Liver (tissue), 9 donors: ENCODE data around the gene DIAPH2. TPM values are rescaled to one million over a fixed set of nuclear protein-coding genes. Genes with fewer than 3 reads are reported as not detected.

Experiments
- DNase-seq: peaks from one replicate; pipeline ENCODE4 v3.0.0-alpha.2; 2017; ENCODE audit warnings: low spot score
- H3K27ac ChIP-seq, 2 donors: one replicate each; pipeline ENCODE4 v1.7.0; 2013; ENCODE audit warnings: inconsistent platforms in 2 of 2, low read length in 2 of 2, control low read depth in 1 of 2, low read depth in 1 of 2, mild to moderate bottlenecking in 1 of 2
- H3K27me3 ChIP-seq, 4 donors: one replicate each; pipeline versions ENCODE4 v1.6.1 to v1.7.0; 2013; ENCODE audit warnings: low read length in 3 of 4, inconsistent platforms in 1 of 4, mild to moderate bottlenecking in 1 of 4, moderate library complexity in 1 of 4; ENCODE audit not compliant: control insufficient read depth in 4 of 4, insufficient read depth in 4 of 4
- H3K36me3 ChIP-seq, 4 donors: one replicate each; pipeline versions ENCODE4 v1.6.1 to v1.7.0; 2013; ENCODE audit warnings: low read length in 3 of 4, mild to moderate bottlenecking in 3 of 4, low read depth in 1 of 4, moderate library complexity in 1 of 4; ENCODE audit not compliant: control insufficient read depth in 4 of 4, insufficient read depth in 3 of 4
- H3K4me1 ChIP-seq, 4 donors: one replicate each; pipeline versions ENCODE4 v1.6.1 to v1.7.0; 2013; ENCODE audit warnings: low read length in 3 of 4, mild to moderate bottlenecking in 3 of 4, moderate library complexity in 1 of 4; ENCODE audit not compliant: control insufficient read depth in 4 of 4, insufficient read depth in 4 of 4
- H3K4me3 ChIP-seq, 3 donors: one replicate each; pipeline versions ENCODE4 v1.6.1 to v1.7.0; 2013; ENCODE audit warnings: low read length in 3 of 3, control low read depth in 1 of 3, low read depth in 1 of 3, mild to moderate bottlenecking in 1 of 3
- H3K9ac ChIP-seq, 2 donors: one replicate each; pipeline ENCODE4 v1.7.0; 2013; ENCODE audit warnings: low read length in 2 of 2, mild to moderate bottlenecking in 2 of 2, moderate library complexity in 2 of 2, control low read depth in 1 of 2, low read depth in 1 of 2
- H3K9me3 ChIP-seq, 4 donors: one replicate each; pipeline versions ENCODE4 v1.6.1 to v1.7.0; 2013; ENCODE audit warnings: low read length in 3 of 4; ENCODE audit not compliant: control insufficient read depth in 4 of 4
- ATF3 ChIP-seq: IDR thresholded peaks from 2 replicates; pipeline ENCODE4 v1.6.1; 2016; ENCODE audit warnings: antibody characterized with exemption
- CTCF ChIP-seq: fragments of 150-350 bp; IDR thresholded peaks from 2 replicates; pipeline ENCODE4 v1.5.1; 2017; ENCODE audit warnings: improper control_type of control experiment, low read depth, low read length; ENCODE audit not compliant: missing input control
- EGR1 ChIP-seq, 2 donors: IDR thresholded peaks; 2 replicates each; pipeline ENCODE4 v1.6.1; 2016 to 2018; ENCODE audit warnings: antibody characterized with exemption in 2 of 2, low read depth in 2 of 2
- FOXA2 ChIP-seq: IDR thresholded peaks from 2 replicates; pipeline ENCODE4 v1.6.1; 2016; ENCODE audit warnings: antibody characterized with exemption
- GABPA ChIP-seq, 2 donors: IDR thresholded peaks in 1 of 2; conservative IDR thresholded peaks in 1 of 2; 2 replicates each; pipeline ENCODE4 v1.6.1; 2016; ENCODE audit warnings: antibody characterized with exemption in 2 of 2, mild to moderate bottlenecking in 1 of 2, moderate library complexity in 1 of 2
- HNF4A ChIP-seq, 2 donors: conservative IDR thresholded peaks; 2 replicates each; pipeline ENCODE4 v1.6.1; 2016; ENCODE audit warnings: antibody characterized with exemption in 2 of 2, mild to moderate bottlenecking in 2 of 2
- HNF4G ChIP-seq: IDR thresholded peaks from 2 replicates; pipeline ENCODE4 v1.6.1; 2016; ENCODE audit warnings: antibody characterized with exemption
- JUND ChIP-seq, 2 donors: IDR thresholded peaks; 2 replicates each; pipeline ENCODE4 v1.6.1; 2016; ENCODE audit warnings: antibody characterized with exemption in 2 of 2
- MAX ChIP-seq: IDR thresholded peaks from 2 replicates; pipeline ENCODE4 v1.6.1; 2016; ENCODE audit warnings: antibody characterized with exemption
- NR2F2 ChIP-seq: IDR thresholded peaks from 2 replicates; pipeline ENCODE4 v1.6.1; 2016; ENCODE audit warnings: antibody characterized with exemption
- RAD21 ChIP-seq, 2 donors: IDR thresholded peaks; 2 replicates each; pipeline ENCODE4 v1.6.1; 2016; ENCODE audit warnings: antibody characterized with exemption in 2 of 2, mild to moderate bottlenecking in 2 of 2
- REST ChIP-seq: IDR thresholded peaks from 2 replicates; pipeline ENCODE4 v1.6.1; 2016; ENCODE audit warnings: antibody characterized with exemption, mild to moderate bottlenecking
- RXRA ChIP-seq, 2 donors: IDR thresholded peaks; 2 replicates each; pipeline ENCODE4 v1.6.1; 2017 to 2018; ENCODE audit warnings: antibody characterized with exemption in 2 of 2, mild to moderate bottlenecking in 1 of 2
- TAF1 ChIP-seq: conservative IDR thresholded peaks from 2 replicates; pipeline ENCODE4 v1.6.1; 2016; ENCODE audit warnings: antibody characterized with exemption, mild to moderate bottlenecking
- YY1 ChIP-seq: IDR thresholded peaks from 2 replicates; pipeline ENCODE4 v1.6.1; 2016; ENCODE audit warnings: antibody characterized with exemption, mild to moderate bottlenecking
- ZBTB33 ChIP-seq: IDR thresholded peaks from 2 replicates; pipeline ENCODE4 v1.6.1; 2016; ENCODE audit warnings: antibody characterized with exemption
- WGBS: extraction: QIAGEN DNeasy Blood & Tissue Kit; methylation state at CpG from one replicate; pipeline ENCODE4 v1.1.7; 2013; 5-methylcytosine and 5-hydroxymethylcytosine counted together
- polyA plus RNA-seq, 2 donors: library from polyadenylated mRNA; stranded (reverse) in 1 of 2; unstranded in 1 of 2; fragments of 200-250 nt in 1 of 2; fragments of >200 nt in 1 of 2; fragmentation: Nextera tagmentation in 1 of 2; extraction: Ambion mirVana in 1 of 2; gene quantifications; one replicate each; pipeline versions ENCODE4 v1.2.1 to v1.2.3, GENCODE V29; 2013 to 2015
- total RNA-seq, 2 donors: library from RNA; depleted of rRNA; stranded (reverse); fragments of >200 nt; gene quantifications; one replicate each; pipeline ENCODE4 v1.2.3, GENCODE V29; 2014
- donor health status: healthy.
- donor health status: healthy.
- donor health status: healthy.
- donor health status: healthy.
- donor health status: healthy.

The DIAPH2 gene
- total and polyA plus RNA-seq, 4 donors = 2.7 to 16.6 (median 5.3) TPM

- H3K4me3 ChIP-seq = no peak overlapping the region
- no peaks in the 10 kb centered on the region for H3K4me1 ChIP-seq
- no peak overlapping the region for H3K9ac ChIP-seq
- H3K27ac ChIP-seq = no peak overlapping the region
- no peaks in the 10 kb centered on the region for H3K9me3 ChIP-seq
- no peaks in the 10 kb centered on the region for H3K27me3 ChIP-seq
- 89% methylated on average over 1 of the region's 1 CpG for WGBS
- TF ChIP-seq ZBTB33 = no peak
- no peak for TF ChIP-seq EGR1 (IDR thresholded peaks at IDR 0.05; ENCODE audit: low read depth in 2 of 2)
- TF ChIP-seq ATF3 = no peak
- no peak for TF ChIP-seq REST
- TF ChIP-seq NR2F2 = no peak
- H3K36me3 ChIP-seq = peaks cover 0 to 2% (median 0%) of the 10 kb centered on the region in 4 donors
- no peak for DNase-seq
Observed at GRCh38 chrX:96978906-96979305, 294.3 kb downstream of the DIAPH2 start.

GRCh38 chrX:96979766-96980165 lies 295.1 kb downstream of the DIAPH2 start:
- Histone ChIP-seq H3K4me3 (no peak overlapping the region), H3K36me3 (peaks cover 0 to 2% (median 0%) of the 10 kb centered on the region in 4 donors), H3K27me3 (no peaks in the 10 kb centered on the region), H3K27ac (no peak overlapping the region), H3K9ac (no peak overlapping the region), H3K9me3 (no peaks in the 10 kb centered on the region), H3K4me1 (peaks cover 0 to 1% (median 0%) of the 10 kb centered on the region in 4 donors)
- TF ChIP-seq MAX = no peak
- no peak for TF ChIP-seq HNF4A (conservative IDR thresholded peaks at IDR 0.05)
- no peak for TF ChIP-seq HNF4G
- TF ChIP-seq TAF1 = no peak
- no peak for TF ChIP-seq YY1
- no peak for TF ChIP-seq CTCF
- TF ChIP-seq FOXA2 = no peak
- no peak for TF ChIP-seq JUND (IDR thresholded peaks at IDR 0.05)
- no peak for TF ChIP-seq NR2F2
- no peak for TF ChIP-seq ATF3
- TF ChIP-seq ZBTB33 = no peak
- no peak for TF ChIP-seq REST
- no peak for TF ChIP-seq GABPA (IDR thresholded peaks at IDR 0.05 in 1 of 2, conservative IDR thresholded peaks at IDR 0.05 in 1 of 2)
- no peak for TF ChIP-seq RXRA (IDR thresholded peaks at IDR 0.05)
- TF ChIP-seq EGR1 (IDR thresholded peaks at IDR 0.05; ENCODE audit: low read depth in 2 of 2) = no peak
- TF ChIP-seq RAD21 (IDR thresholded peaks at IDR 0.05) = no peak
- 96% methylated on average over 5 of the region's 5 CpGs for WGBS
- no peak for DNase-seq
